Ovary (tissue), 9 donors: ENCODE data around the gene GOSR2. TPM values are rescaled to one million over a fixed set of nuclear protein-coding genes. Genes with fewer than 3 reads are reported as not detected.

ENCODE experiments used
- DNase-seq, 5 donors: peaks; one replicate each; pipeline ENCODE4 v3.0.0-alpha.2; 2019 to 2020
- H3K27ac ChIP-seq, 2 donors: fragments of 200-600 bp; one replicate each; pipeline versions ENCODE4 v1.5.1 to v1.8.0; 2019 to 2022
- H3K27me3 ChIP-seq: fragments of 200-600 bp; one replicate; pipeline ENCODE4 v1.8.0; 2022
- H3K36me3 ChIP-seq: fragments of 200-600 bp; sonication (generic); one replicate; pipeline ENCODE4 v1.5.1; 2019
- H3K4me1 ChIP-seq: one replicate; pipeline ENCODE4 v1.8.1; 2013; ENCODE audit warnings: mild to moderate bottlenecking, moderate library complexity; ENCODE audit not compliant: insufficient read depth
- H3K4me3 ChIP-seq: fragments of 200-600 bp; sonication (generic); one replicate; pipeline ENCODE4 v1.5.1; 2017
- H3K9me3 ChIP-seq, 2 donors: fragments of 200-600 bp in 1 of 2; sonication (generic) in 1 of 2; one replicate each; pipeline versions ENCODE4 v1.5.1 to v1.8.1; 2013 to 2019; ENCODE audit warnings: mild to moderate bottlenecking in 1 of 2, moderate library complexity in 1 of 2
- EP300 ChIP-seq: sonication (generic); formaldehyde crosslinking; IDR thresholded peaks from one replicate; pipeline ENCODE4 v1.6.1; 2017; ENCODE audit warnings: antibody characterized with exemption
- POLR2A ChIP-seq: fragments of 450-650 bp; IDR thresholded peaks from one replicate; pipeline ENCODE4 v1.6.1; 2017; ENCODE audit warnings: antibody characterized with exemption, mild to moderate bottlenecking, moderate library complexity
- WGBS, 3 donors: extraction: QIAGEN DNeasy Blood & Tissue Kit in 1 of 3; methylation state at CpG; one replicate each; pipeline versions ENCODE4 v1.1.5 to v1.1.7; 2013 to 2017; 5-methylcytosine and 5-hydroxymethylcytosine counted together
- intact Hi-C, 4 donors: fragments of 100-400 bp; cut with DNase I; formaldehyde crosslinking; loops; one replicate each; pipeline versions ENCODE4 v1.11.0 to v1.15.1; 2022 to 2023
- polyA plus RNA-seq, 2 donors: library from polyadenylated mRNA; stranded (reverse); fragments of 200-250 nt in 1 of 2; fragments of 350-450 nt in 1 of 2; fragmentation: Illumina TruSeq in 1 of 2; extraction: RNeasy Lipid Tissue Mini Kit (QIAGEN cat#74804) in 1 of 2; gene quantifications; one replicate each; pipeline ENCODE4 v1.2.3, GENCODE V29; 2013 to 2014
- total RNA-seq, 7 donors: library from RNA; depleted of rRNA in 2 of 7; stranded (reverse); fragments of >200 nt in 2 of 7; fragmentation: NEBNext Ultra II Directional in 3 of 7; extraction: Animal tissue kit (Norgen Biotek cat#: 25700) in 3 of 7; gene quantifications; one replicate each; pipeline versions ENCODE4 v1.1.0 to v1.2.4, GENCODE V29; 2016 to 2023
- TF ChIP-seq, protein P1 (sequence below), 3 donors: fragments of 450-650 bp in 2 of 3; fragments of 200-600 bp in 1 of 3; IDR thresholded peaks; one replicate each; pipeline versions ENCODE4 v1.5.1 to v1.8.0; 2016 to 2022; ENCODE audit warnings: antibody characterized with exemption in 3 of 3, mild to moderate bottlenecking in 1 of 3
- donor health status: DM: no; HTN: no; CAD: no; lungs with moderate emphysema.
- donor health status: DM: no; HTN: no; CAD: no.
- donor health status: Bipolar disorder and iron deficiency.
- donor health status: DM: yes; HTN: yes; CAD: no.
- donor health status: DM: no; HTN: no; CAD: no.
- donor health status: DM: yes; HTN: yes; CAD: no.

The GOSR2 gene
- total and polyA plus RNA-seq, 9 donors, result 24.2 to 79.3 (median 53.1) TPM

DNA sequence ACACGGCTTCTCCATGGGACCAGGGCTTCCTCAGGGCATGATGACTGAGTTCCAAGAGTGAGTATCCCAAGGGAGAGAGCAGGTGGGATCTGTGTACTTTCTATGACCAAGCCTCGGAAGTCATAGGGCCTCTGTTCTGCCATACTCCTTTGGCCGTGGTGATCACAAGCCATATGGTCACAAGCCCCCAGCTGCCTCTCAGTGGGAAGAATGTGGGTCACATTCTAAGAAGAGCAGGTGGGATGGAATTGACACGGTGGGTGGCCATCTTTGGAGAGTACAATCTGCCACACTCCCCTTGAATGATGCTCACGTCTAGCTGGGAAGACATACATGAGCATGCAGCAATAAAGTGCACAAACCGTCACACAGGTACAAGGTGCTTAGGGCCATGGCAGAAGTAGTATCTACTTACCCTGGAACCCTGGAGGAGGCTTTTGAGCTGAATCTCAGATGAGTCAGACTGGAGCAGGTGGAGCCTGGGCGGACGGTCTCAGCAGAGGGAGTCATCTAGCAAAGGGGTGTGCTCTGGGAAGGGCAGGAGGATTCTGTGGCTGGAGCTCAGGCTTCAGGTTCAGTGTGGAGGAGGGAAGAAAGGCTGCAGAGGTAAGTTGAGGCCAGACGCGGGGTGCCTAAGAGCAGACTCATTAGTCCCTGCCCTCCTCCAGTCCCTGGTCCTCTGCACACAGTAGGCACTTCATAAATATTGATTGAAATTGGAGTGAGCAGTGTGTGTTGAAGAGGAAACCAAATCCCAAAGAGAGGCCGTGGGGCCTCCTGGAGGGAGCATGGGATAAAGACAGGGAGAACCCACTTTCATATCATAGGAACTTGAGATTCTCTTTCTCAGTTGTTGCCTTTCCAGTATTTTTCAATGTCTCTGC, 26.6 kb downstream of the GOSR2 start:
- no peaks in the 10 kb centered on the region for H3K36me3 ChIP-seq
- peaks cover 3% of the 10 kb centered on the region for H3K4me1 ChIP-seq
- no peak overlapping the region for H3K27ac ChIP-seq
- intact Hi-C loops, result loop anchor here in 1 of 4 donors (10.0 kb wide), 1 partner anchor 45 kb away; no protein-coding TSS in a partner anchor
- 78 to 83% (median 83%) methylated on average over 11 of the region's 11 CpGs for WGBS, 3 donors
- H3K9me3 ChIP-seq, result no peaks in the 10 kb centered on the region
- no peak for DNase-seq
- H3K4me3 ChIP-seq, result no peak overlapping the region
- no peaks in the 10 kb centered on the region for H3K27me3 ChIP-seq
- TF ChIP-seq POLR2A (no peak), EP300 (no peak)
- TF ChIP-seq, protein P1, sequence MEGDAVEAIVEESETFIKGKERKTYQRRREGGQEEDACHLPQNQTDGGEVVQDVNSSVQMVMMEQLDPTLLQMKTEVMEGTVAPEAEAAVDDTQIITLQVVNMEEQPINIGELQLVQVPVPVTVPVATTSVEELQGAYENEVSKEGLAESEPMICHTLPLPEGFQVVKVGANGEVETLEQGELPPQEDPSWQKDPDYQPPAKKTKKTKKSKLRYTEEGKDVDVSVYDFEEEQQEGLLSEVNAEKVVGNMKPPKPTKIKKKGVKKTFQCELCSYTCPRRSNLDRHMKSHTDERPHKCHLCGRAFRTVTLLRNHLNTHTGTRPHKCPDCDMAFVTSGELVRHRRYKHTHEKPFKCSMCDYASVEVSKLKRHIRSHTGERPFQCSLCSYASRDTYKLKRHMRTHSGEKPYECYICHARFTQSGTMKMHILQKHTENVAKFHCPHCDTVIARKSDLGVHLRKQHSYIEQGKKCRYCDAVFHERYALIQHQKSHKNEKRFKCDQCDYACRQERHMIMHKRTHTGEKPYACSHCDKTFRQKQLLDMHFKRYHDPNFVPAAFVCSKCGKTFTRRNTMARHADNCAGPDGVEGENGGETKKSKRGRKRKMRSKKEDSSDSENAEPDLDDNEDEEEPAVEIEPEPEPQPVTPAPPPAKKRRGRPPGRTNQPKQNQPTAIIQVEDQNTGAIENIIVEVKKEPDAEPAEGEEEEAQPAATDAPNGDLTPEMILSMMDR (IDR thresholded peaks at IDR 0.05), result no peak

DNA sequence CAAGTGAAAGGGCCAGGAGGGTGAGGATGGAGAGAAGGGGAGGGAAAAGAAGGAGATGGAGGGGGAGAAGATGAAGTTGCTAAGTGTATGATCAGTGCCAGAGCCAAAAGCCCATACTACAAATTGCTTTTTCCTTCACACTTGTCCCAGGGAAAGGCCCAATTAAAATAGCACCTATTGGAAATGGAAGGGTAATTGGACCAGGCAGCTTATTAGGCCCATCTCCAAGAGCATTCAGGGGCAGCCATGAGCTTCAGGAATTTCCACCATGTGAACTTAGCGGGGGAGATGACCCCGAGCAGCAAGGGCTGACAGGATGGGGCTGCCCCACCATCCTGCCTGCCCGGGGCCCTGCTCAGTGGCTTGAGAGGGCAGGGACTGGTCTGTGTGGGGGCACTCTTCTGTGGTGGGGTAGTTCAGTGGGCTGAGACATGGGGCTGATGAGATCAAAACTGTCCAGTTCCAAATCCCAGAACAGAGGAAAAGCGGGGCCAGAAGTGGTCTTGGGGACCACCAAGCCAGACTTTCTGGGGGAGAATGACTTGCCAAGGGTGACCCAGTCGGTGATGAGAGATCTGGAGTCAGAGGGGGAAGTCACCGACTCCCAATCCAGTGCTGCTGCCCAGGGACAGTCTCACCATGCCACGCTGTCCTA, 27.5 kb downstream of the GOSR2 start:
- H3K27me3 ChIP-seq, result no peaks in the 10 kb centered on the region
- no peaks in the 10 kb centered on the region for H3K36me3 ChIP-seq
- no peak for DNase-seq
- 59 to 66% (median 66%) methylated on average over 7 of the region's 7 CpGs for WGBS, 3 donors
- H3K27ac ChIP-seq, result no peak overlapping the region
- intact Hi-C loops, result no loop called here
- TF ChIP-seq EP300, result no peak
- no peak for TF ChIP-seq POLR2A
- TF ChIP-seq, protein P1 (IDR thresholded peaks at IDR 0.05), result no peak
- H3K4me1 ChIP-seq, result no peaks in the 10 kb centered on the region
- no peak overlapping the region for H3K4me3 ChIP-seq
- H3K9me3 ChIP-seq, result no peaks in the 10 kb centered on the region

- intact Hi-C loops, result no loop called here
- H3K4me1 ChIP-seq, result no peaks in the 10 kb centered on the region
- no peaks in the 10 kb centered on the region for H3K9me3 ChIP-seq
- no peak overlapping the region for H3K4me3 ChIP-seq
- H3K36me3 ChIP-seq, result no peaks in the 10 kb centered on the region
- no peaks in the 10 kb centered on the region for H3K27me3 ChIP-seq
- no peak for TF ChIP-seq EP300
- TF ChIP-seq, protein P1 (IDR thresholded peaks at IDR 0.05), result no peak
- TF ChIP-seq POLR2A, result no peak
- no peak overlapping the region for H3K27ac ChIP-seq
- no peak for DNase-seq
- WGBS, 3 donors, result 43 to 51% (median 46%) methylated on average over 15 to 16 of the region's 16 CpGs
Measured at GRCh38 chr17:46950997-46951621, 28.1 kb downstream of the GOSR2 start.

GRCh38 chr17:46951706-46952105, 28.7 kb downstream of the GOSR2 start:
- Histone ChIP-seq H3K4me1 (no peaks in the 10 kb centered on the region), H3K27ac (no peak overlapping the region), H3K36me3 (no peaks in the 10 kb centered on the region), H3K9me3 (no peaks in the 10 kb centered on the region), H3K4me3 (no peak overlapping the region), H3K27me3 (no peaks in the 10 kb centered on the region)
- intact Hi-C loops, result no loop called here
- no peak for DNase-seq
- WGBS, 3 donors, result 16 to 27% (median 20%) methylated on average over 5 of the region's 5 CpGs
- TF ChIP-seq, protein P1 (IDR thresholded peaks at IDR 0.05), result no peak
- no peak for TF ChIP-seq POLR2A
- no peak for TF ChIP-seq EP300
